GM13976 (cell line): ENCODE measurements around the gene CBY3.
"Not testable (repeated sequence)": the region's sequence is repeated elsewhere in the genome, so short reads cannot be mapped to it uniquely, and the experiment has no call there.

ENCODE experiments used
- DNase-seq: peaks from one replicate; pipeline ENCODE4 v3.0.0; 2012; ENCODE audit warnings: low spot score
- CTCF ChIP-seq: IDR thresholded peaks from 2 replicates; pipeline ENCODE4 v1.5.1; 2012; ENCODE audit warnings: borderline replicate concordance, mild to moderate bottlenecking; ENCODE audit not compliant: insufficient read depth; ENCODE audit errors: extremely low read depth, missing control alignments, control extremely low read depth
- in situ Hi-C: fragments of 300-500 bp; cut with MboI; formaldehyde crosslinking; loops from one replicate; pipeline ENCODE4 v1.12.0; 2022; ENCODE audit warnings: low sequenced_read_pairs, mixed read lengths, inconsistent platforms; ENCODE audit not compliant: unreplicated experiment

Gene CBY3

DNA sequence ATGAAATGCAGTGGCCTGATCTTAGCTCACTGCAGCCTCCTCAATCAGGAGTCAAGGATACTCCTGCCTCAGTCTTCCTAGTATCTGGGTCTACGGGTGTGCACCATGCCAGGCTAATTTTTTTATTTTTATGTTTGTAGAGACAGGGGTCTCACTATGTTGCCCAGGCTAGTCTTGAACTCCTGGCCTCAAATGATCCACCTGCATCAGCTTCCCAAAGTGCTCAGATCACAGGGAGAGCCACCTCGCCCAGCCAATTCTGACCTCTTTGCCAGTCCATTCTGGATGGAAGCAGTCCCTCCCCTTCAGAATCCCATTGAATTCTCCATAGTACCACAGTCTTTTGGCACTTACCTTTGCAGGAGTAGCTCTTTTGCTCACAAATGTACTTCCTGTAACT, 16.3 kb upstream of the CBY3 start:
- in situ Hi-C loops: no loop called here
- no peak for TF ChIP-seq CTCF
- no peak for DNase-seq

DNA sequence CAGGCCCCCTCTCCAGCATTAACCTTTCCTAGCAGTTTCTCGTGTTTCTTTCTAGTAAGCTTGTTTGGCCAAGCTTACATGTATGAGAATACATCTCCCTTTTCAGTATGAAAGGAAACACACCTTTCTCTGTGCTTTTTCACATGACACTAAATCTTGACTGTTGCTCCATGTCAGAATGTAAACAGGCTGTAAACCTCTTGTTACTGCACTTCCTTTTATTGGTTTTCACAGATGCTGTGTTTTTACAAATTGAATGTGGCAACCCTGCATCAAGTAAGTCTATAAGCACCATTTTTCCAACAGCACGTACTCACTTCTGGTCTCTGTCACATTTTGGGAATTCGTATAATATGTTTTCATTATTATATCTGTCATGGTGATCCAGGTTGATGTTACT, 15.8 kb upstream of the CBY3 start:
- in situ Hi-C loops: no loop called here
- DNase-seq: no peak

GRCh38 chr5:179694561-179694960, 13.7 kb upstream of the CBY3 start:
- in situ Hi-C loops: no loop called here
- DNase-seq: no peak
- TF ChIP-seq CTCF: no peak

More for the DNA sequence above, 15.8 kb upstream of the CBY3 start:
- TF ChIP-seq CTCF: no peak

- DNase-seq, in situ Hi-C loops: not testable (repeated sequence)
Measured at GRCh38 chr5:179689212-179689611, 8.4 kb upstream of the CBY3 start.

DNA sequence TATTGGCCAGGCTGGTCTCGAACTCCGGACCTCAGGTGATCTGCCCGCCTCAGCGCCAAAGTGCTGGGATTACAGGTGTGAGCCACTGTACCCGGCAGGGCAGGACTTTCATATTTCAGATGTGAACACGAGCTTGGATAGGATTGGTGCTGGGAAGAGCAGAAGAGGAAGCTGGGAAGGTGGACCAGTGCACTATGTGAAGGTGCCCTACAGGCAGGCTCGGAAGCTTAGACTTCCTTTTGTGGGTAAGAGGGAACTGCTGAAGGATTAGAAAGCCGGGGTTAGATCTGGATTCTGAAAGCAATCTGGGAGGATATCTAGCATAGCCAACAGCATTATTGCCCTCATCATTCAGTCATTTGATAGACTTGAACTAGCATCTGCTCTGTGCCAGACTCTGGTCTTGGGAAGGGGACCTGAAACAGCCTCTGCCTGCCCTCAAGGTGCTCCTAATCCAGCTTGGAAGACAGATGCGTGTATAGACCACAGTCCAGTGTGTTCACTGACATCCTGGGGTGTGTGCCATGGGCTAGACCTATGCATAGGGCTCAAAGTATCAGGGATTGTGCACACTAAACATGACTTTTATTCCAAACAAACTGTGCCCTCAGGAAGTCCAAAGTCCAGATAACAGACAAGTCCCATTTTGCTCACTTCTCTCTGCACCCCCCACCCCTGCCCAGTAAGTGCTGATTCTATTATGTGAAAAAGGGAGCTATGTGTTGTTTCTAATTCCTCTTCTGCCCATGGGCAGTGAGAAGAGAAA, 637 bp downstream of the CBY3 start:
- in situ Hi-C loops: no loop called here
- no peak for DNase-seq
- no peak for TF ChIP-seq CTCF

- TF ChIP-seq CTCF: peak; percentile 73
- peak; percentile 80 for DNase-seq
- in situ Hi-C loops: no loop called here
Measured at GRCh38 chr5:179679014-179679674, 1.7 kb downstream of the CBY3 start.
